CD14-positive monocyte (primary cell): ENCODE results near the gene RABL6. TPM values are rescaled to one million over a fixed set of nuclear protein-coding genes. Genes with fewer than 3 reads are reported as not detected.

Source experiments
- DNase-seq, 3 donors: peaks; one replicate each; pipeline ENCODE4 v3.0.0-alpha.2; 2011 to 2022
- H2AFZ ChIP-seq: 2 replicates; pipeline ENCODE4 v1.6.0; 2012; ENCODE audit warnings: mild to moderate bottlenecking, low read depth, low read length, inconsistent platforms; ENCODE audit not compliant: insufficient read depth, poor library complexity, severe bottlenecking
- H3K27ac ChIP-seq, 2 donors: 1 replicate in 1 of 2; 2 replicates in 1 of 2; pipeline ENCODE4 v1.5.1; 2012 to 2013; ENCODE audit warnings: low read length in 2 of 2, control low read depth in 1 of 2, inconsistent platforms in 1 of 2, low read depth in 1 of 2, mild to moderate bottlenecking in 1 of 2
- H3K27me3 ChIP-seq, 2 donors: one replicate each; pipeline versions ENCODE4 v1.6.0 to v1.6.1; 2011 to 2013; ENCODE audit warnings: low read length in 2 of 2; ENCODE audit not compliant: control insufficient read depth in 2 of 2, insufficient read depth in 2 of 2
- H3K36me3 ChIP-seq, 2 donors: replicated peaks in 1 of 2; 1 replicate in 1 of 2; 2 replicates in 1 of 2; pipeline versions ENCODE4 v1.5.1 to v1.6.1; 2012 to 2013; ENCODE audit warnings: low read length in 2 of 2, control low read depth in 1 of 2, inconsistent platforms in 1 of 2, mild to moderate bottlenecking in 1 of 2; ENCODE audit not compliant: insufficient read depth in 2 of 2, control insufficient read depth in 1 of 2
- H3K4me1 ChIP-seq, 2 donors: 1 replicate in 1 of 2; 2 replicates in 1 of 2; pipeline versions ENCODE4 v1.5.1 to v1.6.1; 2012 to 2013; ENCODE audit warnings: low read length in 2 of 2, control low read depth in 1 of 2, inconsistent platforms in 1 of 2, mild to moderate bottlenecking in 1 of 2, moderate library complexity in 1 of 2; ENCODE audit not compliant: insufficient read depth in 2 of 2, control insufficient read depth in 1 of 2
- H3K4me2 ChIP-seq: replicated peaks from 2 replicates; pipeline ENCODE3; 2012; ENCODE audit warnings: low read length, moderate library complexity, mild to moderate bottlenecking; ENCODE audit not compliant: poor library complexity, severe bottlenecking; ENCODE audit errors: extremely low read depth
- H3K4me3 ChIP-seq, 3 experiments: fragments of 200-600 bp in 1 of 3; sonication (generic) in 1 of 3; replicated peaks in 1 of 3; 1 replicate in 2 of 3; 2 replicates in 1 of 3; pipeline ENCODE4 v1.5.1; 2011 to 2013; ENCODE audit warnings: low read length in 3 of 3, mild to moderate bottlenecking in 3 of 3, control low read depth in 2 of 3, low read depth in 2 of 3, inconsistent platforms in 1 of 3, moderate library complexity in 1 of 3
- H3K79me2 ChIP-seq: 2 replicates; pipeline ENCODE4 v1.6.0; 2012; ENCODE audit warnings: mild to moderate bottlenecking, control low read depth, inconsistent platforms, low read length, moderate library complexity; ENCODE audit not compliant: insufficient read depth
- H3K9ac ChIP-seq: 2 replicates; pipeline ENCODE4 v1.6.0; 2017; ENCODE audit warnings: low read length, mild to moderate bottlenecking; ENCODE audit not compliant: insufficient read depth, poor library complexity, severe bottlenecking
- H3K9me3 ChIP-seq, 2 donors: replicated peaks in 1 of 2; 1 replicate in 1 of 2; 2 replicates in 1 of 2; pipeline versions ENCODE4 v1.5.1 to v1.6.1; 2012 to 2013; ENCODE audit warnings: low read length in 2 of 2, control low read depth in 1 of 2; ENCODE audit not compliant: control insufficient read depth in 1 of 2, insufficient read depth in 1 of 2
- H4K20me1 ChIP-seq: 2 replicates; pipeline ENCODE4 v1.6.0; 2012; ENCODE audit warnings: mild to moderate bottlenecking, low read length, control low read depth, moderate library complexity; ENCODE audit not compliant: insufficient read depth
- H3K27ac Mint-ChIP-seq, 7 donors: one replicate each; pipeline ENCODE4 v1.8.0; 2020; ENCODE audit warnings: mild to moderate bottlenecking in 7 of 7, mixed read lengths in 7 of 7, moderate library complexity in 6 of 7, inconsistent platforms in 2 of 7
- H3K27me3 Mint-ChIP-seq, 3 donors: one replicate each; pipeline ENCODE4 v1.8.0; 2021 to 2022; ENCODE audit warnings: low read depth in 3 of 3, mild to moderate bottlenecking in 3 of 3, mixed read lengths in 3 of 3, moderate library complexity in 3 of 3, inconsistent platforms in 1 of 3
- H3K36me3 Mint-ChIP-seq, 2 donors: one replicate each; pipeline ENCODE4 v1.8.0; 2020; ENCODE audit warnings: mixed read lengths in 2 of 2, inconsistent platforms in 1 of 2, mild to moderate bottlenecking in 1 of 2
- H3K4me1 Mint-ChIP-seq: one replicate; pipeline ENCODE4 v1.8.0; 2020; ENCODE audit warnings: mild to moderate bottlenecking, mixed read lengths
- H3K4me3 Mint-ChIP-seq, 2 donors: one replicate each; pipeline ENCODE4 v1.8.0; 2020; ENCODE audit warnings: mild to moderate bottlenecking in 2 of 2, mixed read lengths in 2 of 2, moderate library complexity in 1 of 2
- H3K9me3 Mint-ChIP-seq, 7 donors: one replicate each; pipeline ENCODE4 v1.8.0; 2020 to 2022; ENCODE audit warnings: mixed read lengths in 7 of 7, mild to moderate bottlenecking in 6 of 7, moderate library complexity in 6 of 7, inconsistent platforms in 2 of 7
- WGBS: methylation state at CpG from one replicate; pipeline ENCODE4 v1.1.5; 2013; ENCODE audit warnings: missing lambda C conversion rate; ENCODE audit not compliant: insufficient coverage; 5-methylcytosine and 5-hydroxymethylcytosine counted together
- intact Hi-C, 2 donors: fragments of 100-400 bp; cut with micrococcal nuclease; formaldehyde crosslinking; loops; one replicate each; pipeline versions ENCODE4 v1.15.0 to v1.15.1; 2023
- polyA plus RNA-seq, 3 donors: library from polyadenylated mRNA; depleted of rRNA in 1 of 3; unstranded in 2 of 3; stranded (reverse) in 1 of 3; fragments of 300-500 nt in 2 of 3; fragments of >200 nt in 1 of 3; fragmentation: Illumina TruSeq in 2 of 3; gene quantifications; 1 replicate in 2 of 3; 2 replicates in 1 of 3; pipeline ENCODE4 v1.2.3, GENCODE V29; 2012 to 2021
- TF ChIP-seq, protein P1 (sequence below): fragments of 200-600 bp; IDR thresholded peaks from one replicate; pipeline ENCODE4 v1.8.0; 2022; ENCODE audit warnings: antibody characterized with exemption, mild to moderate bottlenecking

RABL6 gene
- polyA plus RNA-seq, 3 donors, result 6.7 to 30.9 (median 8.1) TPM

DNA sequence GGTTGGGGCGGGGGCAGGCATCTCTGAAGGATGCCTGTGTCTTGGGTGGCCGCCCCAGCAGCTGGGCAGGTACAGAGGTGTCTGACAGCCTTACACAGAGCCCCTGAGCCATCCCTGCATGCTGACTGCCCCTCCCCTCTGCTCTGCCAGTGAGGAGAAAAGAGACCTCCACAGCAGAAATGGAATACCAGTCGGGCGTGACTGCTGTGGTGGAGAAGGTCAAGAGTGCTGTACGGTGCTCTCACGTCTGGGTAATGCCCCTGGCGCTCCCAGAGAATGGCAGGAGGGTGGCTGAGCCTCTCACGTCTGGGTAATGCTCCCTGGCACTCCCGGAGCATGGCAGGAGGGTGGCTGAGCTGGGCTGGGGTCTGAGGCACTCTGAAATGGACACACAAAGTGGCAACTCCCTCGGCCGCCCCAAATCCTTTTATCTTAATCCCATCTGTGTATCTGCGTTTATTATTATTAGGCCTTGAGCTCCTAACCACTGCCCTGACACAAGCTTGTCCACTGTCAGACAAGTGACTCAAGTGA lies 2.5 kb upstream of the RABL6 start:
- Histone ChIP-seq H3K4me3 (no peak overlapping the region), H4K20me1 (peaks cover 14% of the 10 kb centered on the region), H3K4me2 (no peak overlapping the region), H3K27ac (no peak overlapping the region), H3K36me3 (peaks cover 0 to 2% of the 10 kb centered on the region in 2 donors), H2AFZ (no peak overlapping the region), H3K27me3 (peaks cover 16 to 24% of the 10 kb centered on the region in 2 donors), H3K9ac (no peak overlapping the region), H3K79me2 (peaks cover 24% of the 10 kb centered on the region), H3K9me3 (no peaks in the 10 kb centered on the region), H3K4me1 (peaks cover 26 to 43% of the 10 kb centered on the region in 2 donors)
- DNase-seq, result no peak
- 92% methylated on average over 11 of the region's 12 CpGs for WGBS
- intact Hi-C loops, result loop anchor here (5.0 to 10.0 kb wide), 2 partner anchors 37 to 140 kb away; partner anchors contain the start of genes AJM1 (in 1 of the 2), C8G (in 1 of the 2) and FBXW5 (in 1 of the 2)
- H3K27me3 Mint-ChIP-seq, result peaks cover 23 to 30% (median 25%) of the 10 kb centered on the region in 3 donors
- H3K9me3 Mint-ChIP-seq, result peaks cover 0 to 11% (median 1%) of the 10 kb centered on the region in 7 donors
- H3K27ac Mint-ChIP-seq, result no peak overlapping the region
- H3K4me3 Mint-ChIP-seq, result no peak overlapping the region
- H3K4me1 Mint-ChIP-seq, result peaks cover 38% of the 10 kb centered on the region
- peaks cover 20 to 24% of the 10 kb centered on the region in 2 donors for H3K36me3 Mint-ChIP-seq
- TF ChIP-seq, protein P1, sequence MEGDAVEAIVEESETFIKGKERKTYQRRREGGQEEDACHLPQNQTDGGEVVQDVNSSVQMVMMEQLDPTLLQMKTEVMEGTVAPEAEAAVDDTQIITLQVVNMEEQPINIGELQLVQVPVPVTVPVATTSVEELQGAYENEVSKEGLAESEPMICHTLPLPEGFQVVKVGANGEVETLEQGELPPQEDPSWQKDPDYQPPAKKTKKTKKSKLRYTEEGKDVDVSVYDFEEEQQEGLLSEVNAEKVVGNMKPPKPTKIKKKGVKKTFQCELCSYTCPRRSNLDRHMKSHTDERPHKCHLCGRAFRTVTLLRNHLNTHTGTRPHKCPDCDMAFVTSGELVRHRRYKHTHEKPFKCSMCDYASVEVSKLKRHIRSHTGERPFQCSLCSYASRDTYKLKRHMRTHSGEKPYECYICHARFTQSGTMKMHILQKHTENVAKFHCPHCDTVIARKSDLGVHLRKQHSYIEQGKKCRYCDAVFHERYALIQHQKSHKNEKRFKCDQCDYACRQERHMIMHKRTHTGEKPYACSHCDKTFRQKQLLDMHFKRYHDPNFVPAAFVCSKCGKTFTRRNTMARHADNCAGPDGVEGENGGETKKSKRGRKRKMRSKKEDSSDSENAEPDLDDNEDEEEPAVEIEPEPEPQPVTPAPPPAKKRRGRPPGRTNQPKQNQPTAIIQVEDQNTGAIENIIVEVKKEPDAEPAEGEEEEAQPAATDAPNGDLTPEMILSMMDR, result no peak

DNA sequence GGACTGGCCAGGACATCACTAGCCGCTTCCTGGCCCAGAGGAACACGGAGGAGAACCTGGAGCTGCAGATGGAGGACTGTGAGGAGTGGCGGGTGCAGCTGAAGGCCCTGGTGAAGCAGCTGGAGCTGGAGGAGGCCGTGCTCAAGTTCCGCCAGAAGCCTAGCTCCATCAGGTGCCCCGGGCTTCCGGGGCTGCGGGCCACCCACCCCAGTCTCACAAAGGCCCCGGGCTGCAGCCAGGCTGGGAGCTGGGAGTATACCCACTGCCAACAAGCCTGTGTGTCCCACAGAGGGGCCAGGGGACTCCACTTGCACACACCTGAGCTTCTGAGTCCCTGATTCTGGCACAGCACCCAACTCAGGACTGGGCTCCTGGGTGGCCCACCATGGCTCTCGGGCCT lies 1.7 kb upstream of the RABL6 start:
- H2AFZ ChIP-seq, result no peak overlapping the region
- Mint-ChIP-seq H3K36me3 (peaks cover 20 to 30% of the 10 kb centered on the region in 2 donors), H3K27ac (no peak overlapping the region), H3K27me3 (peaks cover 15 to 22% (median 17%) of the 10 kb centered on the region in 3 donors), H3K9me3 (peaks cover 0 to 5% (median 1%) of the 10 kb centered on the region in 7 donors), H3K4me1 (peaks cover 31% of the 10 kb centered on the region), H3K4me3 (no peak overlapping the region)
- TF ChIP-seq, protein P1, result no peak
- H3K36me3 ChIP-seq, result peaks cover 4 to 5% of the 10 kb centered on the region in 2 donors
- intact Hi-C loops, result loop anchor here (2.0 to 10.0 kb wide), 3 partner anchors 15 to 139 kb away; partner anchors contain the start of genes AJM1 (in 1 of the 2), C8G (in 1 of the 2), FBXW5 (in 1 of the 2) and TMEM141 (in 1 of the 2)
- no peak overlapping the region for H3K27ac ChIP-seq
- DNase-seq, result no peak
- WGBS, result 93% methylated on average over 7 of the region's 10 CpGs
- no peak overlapping the region for H3K9ac ChIP-seq
- H3K4me3 ChIP-seq, result no peak overlapping the region
- H3K79me2 ChIP-seq, result peaks cover 32% of the 10 kb centered on the region
- peaks cover 21 to 35% of the 10 kb centered on the region in 2 donors for H3K4me1 ChIP-seq
- H3K27me3 ChIP-seq, result peaks cover 9 to 16% of the 10 kb centered on the region in 2 donors
- H3K4me2 ChIP-seq, result no peak overlapping the region
- no peaks in the 10 kb centered on the region for H3K9me3 ChIP-seq
- peaks cover 19% of the 10 kb centered on the region for H4K20me1 ChIP-seq
